Adrenal gland (tissue), 5 donors: ENCODE measurements around the gene B3GALT6.

Experiments
- POLR2A ChIP-seq, 2 donors: fragments of 450-650 bp; IDR thresholded peaks; one replicate each; pipeline ENCODE4 v1.6.1; 2017; ENCODE audit warnings: antibody characterized with exemption in 2 of 2, mild to moderate bottlenecking in 2 of 2, moderate library complexity in 1 of 2
- TF ChIP-seq, protein P1 (sequence below), 6 experiments: fragments of 450-650 bp in 4 of 6; fragments of 200-600 bp in 2 of 6; sonication (generic) in 1 of 6; IDR thresholded peaks; 1 replicate in 5 of 6; 2 replicates in 1 of 6; pipeline versions ENCODE4 v1.5.1 to v1.8.0; 2016 to 2021; ENCODE audit warnings: antibody characterized with exemption in 6 of 6, mild to moderate bottlenecking in 2 of 6, moderate library complexity in 1 of 6
- donor health status: DM: no; HTN: no; CAD: no.

DNA sequence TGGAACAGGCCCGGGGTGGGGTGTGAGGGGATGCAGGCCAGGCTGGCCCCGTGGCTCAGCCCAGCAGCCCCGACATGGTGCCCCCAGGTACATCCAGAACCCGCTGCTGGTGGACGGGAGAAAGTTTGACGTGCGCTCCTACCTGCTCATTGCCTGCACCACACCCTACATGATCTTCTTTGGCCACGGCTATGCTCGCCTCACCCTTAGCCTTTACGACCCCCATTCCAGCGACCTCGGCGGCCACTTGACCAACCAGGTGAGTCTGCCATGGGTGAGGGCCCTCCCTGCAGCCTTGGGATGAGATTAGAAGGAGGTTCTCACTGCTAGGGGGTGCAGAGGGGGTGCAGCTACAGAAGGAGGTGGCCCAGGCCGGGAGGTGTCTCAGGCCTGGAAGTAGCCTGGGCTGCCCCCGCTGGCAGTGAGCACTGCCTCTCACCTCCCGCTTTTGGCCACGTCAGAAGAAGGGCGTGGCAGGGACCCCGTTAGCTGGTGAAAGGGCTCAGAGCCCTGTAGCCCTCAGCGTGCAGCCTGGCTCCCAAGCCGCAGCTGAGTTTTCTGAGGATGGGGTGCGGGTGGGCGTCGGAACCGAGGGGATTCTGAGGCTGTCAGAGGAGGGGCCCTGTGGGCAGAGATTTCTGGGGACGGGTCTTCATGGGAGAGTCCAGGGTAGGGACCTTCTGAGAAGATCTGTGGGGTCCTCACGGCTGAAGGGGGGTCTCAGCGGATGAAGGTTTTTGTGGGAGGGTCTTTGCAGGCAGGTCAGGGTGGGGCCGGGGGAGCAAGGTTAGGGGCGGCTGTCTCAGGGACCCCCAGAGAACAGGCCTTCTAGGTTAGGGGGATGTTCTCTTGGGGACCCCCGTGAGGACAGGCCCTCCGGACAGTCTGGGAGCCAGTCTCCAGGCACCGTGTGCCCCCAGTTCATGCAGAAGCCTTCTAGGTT lies 47.9 kb upstream of the B3GALT6 start:
- no peak for TF ChIP-seq POLR2A (IDR thresholded peaks at IDR 0.05)
- TF ChIP-seq, protein P1, sequence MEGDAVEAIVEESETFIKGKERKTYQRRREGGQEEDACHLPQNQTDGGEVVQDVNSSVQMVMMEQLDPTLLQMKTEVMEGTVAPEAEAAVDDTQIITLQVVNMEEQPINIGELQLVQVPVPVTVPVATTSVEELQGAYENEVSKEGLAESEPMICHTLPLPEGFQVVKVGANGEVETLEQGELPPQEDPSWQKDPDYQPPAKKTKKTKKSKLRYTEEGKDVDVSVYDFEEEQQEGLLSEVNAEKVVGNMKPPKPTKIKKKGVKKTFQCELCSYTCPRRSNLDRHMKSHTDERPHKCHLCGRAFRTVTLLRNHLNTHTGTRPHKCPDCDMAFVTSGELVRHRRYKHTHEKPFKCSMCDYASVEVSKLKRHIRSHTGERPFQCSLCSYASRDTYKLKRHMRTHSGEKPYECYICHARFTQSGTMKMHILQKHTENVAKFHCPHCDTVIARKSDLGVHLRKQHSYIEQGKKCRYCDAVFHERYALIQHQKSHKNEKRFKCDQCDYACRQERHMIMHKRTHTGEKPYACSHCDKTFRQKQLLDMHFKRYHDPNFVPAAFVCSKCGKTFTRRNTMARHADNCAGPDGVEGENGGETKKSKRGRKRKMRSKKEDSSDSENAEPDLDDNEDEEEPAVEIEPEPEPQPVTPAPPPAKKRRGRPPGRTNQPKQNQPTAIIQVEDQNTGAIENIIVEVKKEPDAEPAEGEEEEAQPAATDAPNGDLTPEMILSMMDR (IDR thresholded peaks at IDR 0.05), result no peak
